ENCODE data around the gene SLC37A2. TPM values are rescaled to one million over a fixed set of nuclear protein-coding genes. Genes with fewer than 3 reads are reported as not detected.

SLC37A2 gene
- total RNA-seq, 1 donor from 2014 or later = 2.4 TPM

GRCh38 chr11:125078016-125078415, 14.9 kb downstream of the SLC37A2 start:
- intact Hi-C loops (cut with micrococcal nuclease) = no loop called here
- H3K9me3 ChIP-seq (replicated peaks) = no peaks in the 10 kb centered on the region

GRCh38 chr11:125078516-125079140, 15.5 kb downstream of the SLC37A2 start:
- no peak for TF ChIP-seq CTCF (IDR thresholded peaks at IDR 0.05; ENCODE audit: borderline replicate concordance)
- intact Hi-C loops (cut with micrococcal nuclease) = no loop called here
- no peaks in the 10 kb centered on the region for H3K4me1 ChIP-seq
- H3K27me3 ChIP-seq (ENCODE audit: low read depth) = peaks cover 58% of the 10 kb centered on the region
- no peak for DNase-seq
- H3K9me3 ChIP-seq (replicated peaks) = no peaks in the 10 kb centered on the region
- H3K36me3 ChIP-seq = no peaks in the 10 kb centered on the region
- no peak overlapping the region for H3K27ac ChIP-seq (replicated peaks)
- no peak overlapping the region for H3K4me3 ChIP-seq

More at GRCh38 chr11:125078016-125078415, 14.9 kb downstream of the SLC37A2 start:
- H3K36me3 ChIP-seq = no peaks in the 10 kb centered on the region
- TF ChIP-seq CTCF (IDR thresholded peaks at IDR 0.05; ENCODE audit: borderline replicate concordance) = no peak
- DNase-seq = no peak
- H3K4me3 ChIP-seq = no peak overlapping the region
- H3K27ac ChIP-seq (replicated peaks) = no peak overlapping the region
- H3K4me1 ChIP-seq = no peaks in the 10 kb centered on the region
- H3K27me3 ChIP-seq (ENCODE audit: low read depth) = peaks cover 59% of the 10 kb centered on the region

GRCh38 chr11:125079151-125079877, 16.2 kb downstream of the SLC37A2 start:
- H3K9me3 ChIP-seq (replicated peaks) = no peaks in the 10 kb centered on the region
- TF ChIP-seq CTCF (IDR thresholded peaks at IDR 0.05; ENCODE audit: borderline replicate concordance) = no peak
- H3K36me3 ChIP-seq = no peaks in the 10 kb centered on the region
- no peak for DNase-seq
- intact Hi-C loops (cut with micrococcal nuclease) = no loop called here
- H3K27me3 ChIP-seq (ENCODE audit: low read depth) = peaks cover 58% of the 10 kb centered on the region
- H3K4me1 ChIP-seq = no peaks in the 10 kb centered on the region
- H3K27ac ChIP-seq (replicated peaks) = no peak overlapping the region
- no peak overlapping the region for H3K4me3 ChIP-seq

GRCh38 chr11:125079878-125080530, 16.9 kb downstream of the SLC37A2 start:
- peaks cover 58% of the 10 kb centered on the region for H3K27me3 ChIP-seq (ENCODE audit: low read depth)
- intact Hi-C loops (cut with micrococcal nuclease) = no loop called here

GRCh38 chr11:125080531-125080911, 17.4 kb downstream of the SLC37A2 start:
- no peak overlapping the region for H3K27ac ChIP-seq (replicated peaks)
- intact Hi-C loops (cut with micrococcal nuclease) = no loop called here
- DNase-seq = no peak
- no peaks in the 10 kb centered on the region for H3K9me3 ChIP-seq (replicated peaks)
- H3K4me1 ChIP-seq = no peaks in the 10 kb centered on the region
- H3K36me3 ChIP-seq = no peaks in the 10 kb centered on the region
- H3K27me3 ChIP-seq (ENCODE audit: low read depth) = peaks cover 57% of the 10 kb centered on the region
- no peak overlapping the region for H3K4me3 ChIP-seq
- TF ChIP-seq CTCF (IDR thresholded peaks at IDR 0.05; ENCODE audit: borderline replicate concordance) = no peak

More at GRCh38 chr11:125079878-125080530, 16.9 kb downstream of the SLC37A2 start:
- no peak for TF ChIP-seq CTCF (IDR thresholded peaks at IDR 0.05; ENCODE audit: borderline replicate concordance)
- no peak for DNase-seq
- Histone ChIP-seq H3K4me1 (no peaks in the 10 kb centered on the region), H3K4me3 (no peak overlapping the region), H3K36me3 (no peaks in the 10 kb centered on the region), H3K9me3 (replicated peaks) (no peaks in the 10 kb centered on the region), H3K27ac (replicated peaks) (no peak overlapping the region)
